HEK293 (cell line): ENCODE data around the gene LGI2.

Experiments used
- CTCF ChIA-PET: fragments of 350-600 bp; formaldehyde crosslinking; extraction: SDS; loops from one replicate; lab custom pipeline; 2021; ENCODE audit warnings: antibody characterized with exemption; lab: Yijun Ruan, JAX
- POLR2A ChIA-PET: fragments of 300-600 bp; formaldehyde crosslinking; extraction: SDS; loops from one replicate; lab custom pipeline; 2020; ENCODE audit warnings: antibody characterized with exemption, inconsistent platforms; lab: Yijun Ruan, JAX
- H3K27ac ChIP-seq: fragments of 200-500 bp; sonication (Bioruptor generic); 2 replicates; pipeline ENCODE4 v1.5.1; 2014; ENCODE audit warnings: low read depth, low read length, control low read depth, inconsistent platforms; ENCODE audit errors: extremely low read depth
- H3K36me3 ChIP-seq, 2 experiments: fragments of 200-500 bp in 1 of 2; sonication (Bioruptor generic) in 1 of 2; 1 replicate in 1 of 2; 2 replicates in 1 of 2; pipeline ENCODE4 v1.5.1; 2014 to 2017; ENCODE audit warnings: inconsistent platforms in 2 of 2, low read length in 2 of 2; ENCODE audit not compliant: control insufficient read depth in 2 of 2, insufficient read depth in 1 of 2
- H3K4me1 ChIP-seq: fragments of 200-500 bp; sonication (Bioruptor generic); 2 replicates; pipeline ENCODE4 v1.5.1; 2014; ENCODE audit warnings: mild to moderate bottlenecking, low read length, inconsistent platforms; ENCODE audit not compliant: control insufficient read depth, insufficient read depth
- H3K4me3 ChIP-seq: 2 replicates; pipeline ENCODE4 v1.5.1; 2011; ENCODE audit warnings: low read depth, mild to moderate bottlenecking, control low read depth, low read length, moderate library complexity
- H3K9me3 ChIP-seq: fragments of 200-500 bp; sonication (Bioruptor generic); 2 replicates; pipeline ENCODE4 v1.5.1; 2014; ENCODE audit warnings: low read depth, low read length, inconsistent platforms; ENCODE audit not compliant: control insufficient read depth, insufficient read depth
- EGR2 ChIP-seq: fragments of 450-650 bp; formaldehyde crosslinking; IDR thresholded peaks from 2 replicates; pipeline ENCODE4 v1.5.1; 2016; ENCODE audit warnings: low read depth, missing biosample characterization, missing genetic modification characterization
- FEZF1 ChIP-seq: fragments of 450-650 bp; formaldehyde crosslinking; IDR thresholded peaks from 2 replicates; pipeline ENCODE4 v1.5.1; 2016; ENCODE audit warnings: missing biosample characterization, missing genetic modification characterization
- HOXA7 ChIP-seq: sonication (generic); formaldehyde crosslinking; IDR thresholded peaks from 2 replicates; pipeline ENCODE4 v1.8.1; 2022; ENCODE audit warnings: missing genetic modification reagents, borderline replicate concordance
- KLF1 ChIP-seq: fragments of 450-650 bp; formaldehyde crosslinking; IDR thresholded peaks from 2 replicates; pipeline ENCODE4 v1.5.1; 2016; ENCODE audit warnings: missing biosample characterization, missing genetic modification characterization
- KLF16 ChIP-seq: fragments of 450-650 bp; formaldehyde crosslinking; IDR thresholded peaks from 2 replicates; pipeline ENCODE4 v1.5.1; 2017; ENCODE audit warnings: missing biosample characterization, missing genetic modification characterization
- KLF8 ChIP-seq: fragments of 450-650 bp; formaldehyde crosslinking; IDR thresholded peaks from 2 replicates; pipeline ENCODE4 v1.5.1; 2016; ENCODE audit warnings: missing biosample characterization, missing genetic modification characterization
- MYNN ChIP-seq: fragments of 450-650 bp; formaldehyde crosslinking; IDR thresholded peaks from 2 replicates; pipeline ENCODE4 v1.5.1; 2016; ENCODE audit warnings: missing biosample characterization, missing genetic modification characterization, borderline replicate concordance
- PBX3 ChIP-seq: sonication (generic); formaldehyde crosslinking; IDR thresholded peaks from 2 replicates; pipeline ENCODE4 v1.8.1; 2022; ENCODE audit warnings: mild to moderate bottlenecking, moderate library complexity, missing genetic modification reagents
- PRDM4 ChIP-seq: fragments of 450-650 bp; formaldehyde crosslinking; IDR thresholded peaks from 2 replicates; pipeline ENCODE4 v1.5.1; 2017; ENCODE audit warnings: missing biosample characterization, missing genetic modification characterization
- SETDB1 ChIP-seq: IDR thresholded peaks from one replicate; pipeline ENCODE4 v1.6.1; 2017; ENCODE audit warnings: mild to moderate bottlenecking, low read length, moderate library complexity, mixed read lengths; ENCODE audit not compliant: insufficient read length
- TSHZ1 ChIP-seq: fragments of 450-650 bp; formaldehyde crosslinking; IDR thresholded peaks from 2 replicates; pipeline ENCODE4 v1.5.1; 2016; ENCODE audit warnings: missing biosample characterization, missing genetic modification characterization, borderline replicate concordance
- ZNF2 ChIP-seq: fragments of 450-650 bp; formaldehyde crosslinking; IDR thresholded peaks from 2 replicates; pipeline ENCODE4 v1.5.1; 2016; ENCODE audit warnings: missing biosample characterization, missing genetic modification characterization
- ZNF292 ChIP-seq: fragments of 450-650 bp; formaldehyde crosslinking; IDR thresholded peaks from 2 replicates; pipeline ENCODE4 v1.5.1; 2016; ENCODE audit warnings: low read depth, missing biosample characterization, missing genetic modification characterization, borderline replicate concordance
- ZNF37A ChIP-seq: fragments of 450-650 bp; IDR thresholded peaks from 2 replicates; pipeline ENCODE4 v1.5.1; 2018; ENCODE audit warnings: missing biosample characterization, missing genetic modification characterization
- ZNF488 ChIP-seq: fragments of 450-650 bp; formaldehyde crosslinking; IDR thresholded peaks from 2 replicates; pipeline ENCODE4 v1.5.1; 2016; ENCODE audit warnings: missing biosample characterization, missing genetic modification characterization
- ZNF704 ChIP-seq: fragments of 450-650 bp; formaldehyde crosslinking; IDR thresholded peaks from 2 replicates; pipeline ENCODE4 v1.5.1; 2016; ENCODE audit warnings: missing biosample characterization, missing genetic modification characterization
- ZNF707 ChIP-seq: fragments of 450-650 bp; formaldehyde crosslinking; IDR thresholded peaks from 2 replicates; pipeline ENCODE4 v1.5.1; 2016; ENCODE audit warnings: missing biosample characterization, missing genetic modification characterization
- ZNF830 ChIP-seq: fragments of 450-650 bp; IDR thresholded peaks from 2 replicates; pipeline ENCODE4 v1.5.0; 2018; ENCODE audit warnings: missing biosample characterization, missing genetic modification characterization, low read depth, mild to moderate bottlenecking, moderate library complexity
- ZSCAN30 ChIP-seq: fragments of 450-650 bp; IDR thresholded peaks from 2 replicates; pipeline ENCODE4 v1.5.1; 2018; ENCODE audit warnings: missing biosample characterization, mild to moderate bottlenecking, missing genetic modification characterization, moderate library complexity

LGI2 gene

GRCh38 chr4:24973404-24973746 is 57.4 kb downstream of the LGI2 start (continued):
- TF ChIP-seq MYNN (tag by site-specific recombination) = no peak
- no peak for TF ChIP-seq FEZF1
- no peak for TF ChIP-seq KLF16 (tag by site-specific recombination)
- no peak for TF ChIP-seq ZNF704
- TF ChIP-seq ZSCAN30 (tag by site-specific recombination) = no peak

GRCh38 chr4:24971192-24971591 is 59.6 kb downstream of the LGI2 start:
- H3K4me3 ChIP-seq = no peak overlapping the region
- H3K27ac ChIP-seq = no peak overlapping the region
- ChIA-PET CTCF (interaction anchor here (0.5 kb wide), 1 partner anchor 15 kb away, joined by 3 read pairs; no protein-coding TSS in a partner anchor), POLR2A (no interaction called here)
- no peaks in the 10 kb centered on the region for H3K36me3 ChIP-seq
- no peak for TF ChIP-seq SETDB1
- TF ChIP-seq ZNF830 (tag by site-specific recombination) = no peak
- TF ChIP-seq KLF8 (tag by site-specific recombination) = no peak
- TF ChIP-seq PRDM4 = no peak
- TF ChIP-seq KLF1 (tag by site-specific recombination) = no peak
- TF ChIP-seq ZNF292 (tag by site-specific recombination) = no peak
- TF ChIP-seq ZNF37A (tag by site-specific recombination) = no peak
- H3K4me1 ChIP-seq = no peaks in the 10 kb centered on the region
- no peaks in the 10 kb centered on the region for H3K9me3 ChIP-seq

GRCh38 chr4:24970635-24971034 is 60.1 kb downstream of the LGI2 start:
- Histone ChIP-seq H3K27ac (no peak overlapping the region), H3K4me1 (no peaks in the 10 kb centered on the region), H3K4me3 (no peak overlapping the region), H3K9me3 (no peaks in the 10 kb centered on the region), H3K36me3 (no peaks in the 10 kb centered on the region)
- ChIA-PET POLR2A (no interaction called here), CTCF (no interaction called here)
- TF ChIP-seq ZSCAN30 (tag by site-specific recombination) (no peak), EGR2 (tag by site-specific recombination) (no peak), ZNF707 (tag by site-specific recombination) (no peak)

GRCh38 chr4:24970191-24970590 is 60.6 kb downstream of the LGI2 start:
- Histone ChIP-seq H3K27ac (no peak overlapping the region), H3K4me1 (no peaks in the 10 kb centered on the region), H3K9me3 (no peaks in the 10 kb centered on the region), H3K4me3 (no peak overlapping the region), H3K36me3 (no peaks in the 10 kb centered on the region)
- TF ChIP-seq ZNF2 (tag by site-specific recombination) (no peak), ZNF488 (tag by site-specific recombination) (no peak), PBX3 (CRISPR knock-in tag) (no peak), HOXA7 (CRISPR knock-in tag) (no peak), TSHZ1 (tag by site-specific recombination) (no peak)
- ChIA-PET CTCF (interaction anchor here (0.6 to 0.8 kb wide), 2 partner anchors 10 to 535 kb away, joined by 3 read pairs; no protein-coding TSS in a partner anchor), POLR2A (no interaction called here)
